Measurements from ENCODE around the gene LRRN4.
"Not testable (repeated sequence)": the region's sequence is repeated elsewhere in the genome, so short reads cannot be mapped to it uniquely, and the experiment has no call there.

The LRRN4 gene

DNA sequence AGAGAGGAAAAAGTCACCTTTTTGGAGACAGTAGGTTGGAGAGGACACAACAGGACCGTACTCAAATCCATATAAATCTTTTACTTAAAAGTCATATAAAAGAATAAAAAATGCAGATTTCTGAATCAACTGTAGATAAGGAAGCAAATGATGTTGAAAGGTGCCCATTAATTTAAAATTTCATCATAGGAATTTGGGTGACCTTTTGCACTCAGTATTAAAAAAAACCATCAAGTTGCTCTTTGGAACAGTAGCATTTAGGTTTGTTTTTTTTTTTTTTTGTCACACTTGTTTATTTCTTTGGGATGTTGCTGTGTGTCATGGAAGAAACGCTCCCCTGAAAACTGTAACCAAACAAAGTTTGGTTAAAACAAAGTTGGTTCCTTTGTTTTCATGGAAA lies 20.9 kb upstream of the LRRN4 start:
- no peak for DNase-seq (ENCODE audit: low spot score in 2 of 2)
- H3K4me3 ChIP-seq, result no peak overlapping the region
- in situ Hi-C loops (cut with MboI; ENCODE audit: low sequenced_read_pairs), result no loop called here
- H3K27me3 ChIP-seq (ENCODE audit: low read depth), result no peaks in the 10 kb centered on the region
- no peaks in the 10 kb centered on the region for H3K9me3 ChIP-seq
- H3K36me3 ChIP-seq (replicated peaks), result peaks cover 37% of the 10 kb centered on the region
- H3K4me1 ChIP-seq, result no peaks in the 10 kb centered on the region

DNA sequence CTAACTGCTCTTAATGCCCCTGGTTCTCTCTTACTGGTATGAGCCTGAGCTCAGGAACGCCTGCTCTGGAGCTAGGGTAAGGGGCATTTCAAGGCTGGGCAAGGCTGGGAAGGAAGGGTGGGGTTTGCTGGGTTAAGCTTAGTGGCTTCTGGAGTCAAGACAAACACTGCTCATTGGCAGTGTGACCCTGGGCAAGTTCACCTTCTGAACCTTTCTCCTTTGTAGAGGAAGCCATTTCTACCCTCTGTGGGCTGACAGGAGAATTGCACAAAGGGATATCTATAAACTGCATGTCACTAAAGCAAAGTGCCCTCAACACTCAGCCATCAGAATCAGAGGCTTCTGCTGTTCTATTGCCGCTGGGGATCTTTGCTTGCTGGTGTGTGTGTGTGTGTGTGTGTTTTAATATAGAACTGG lies 20.3 kb upstream of the LRRN4 start:
- no peaks in the 10 kb centered on the region for H3K4me1 ChIP-seq
- no peak for DNase-seq (ENCODE audit: low spot score in 2 of 2)
- H3K36me3 ChIP-seq (replicated peaks), result peaks cover 34% of the 10 kb centered on the region
- H3K9me3 ChIP-seq, result no peaks in the 10 kb centered on the region
- no peaks in the 10 kb centered on the region for H3K27me3 ChIP-seq (ENCODE audit: low read depth)
- H3K4me3 ChIP-seq, result no peak overlapping the region
- in situ Hi-C loops (cut with MboI; ENCODE audit: low sequenced_read_pairs), result no loop called here

DNA sequence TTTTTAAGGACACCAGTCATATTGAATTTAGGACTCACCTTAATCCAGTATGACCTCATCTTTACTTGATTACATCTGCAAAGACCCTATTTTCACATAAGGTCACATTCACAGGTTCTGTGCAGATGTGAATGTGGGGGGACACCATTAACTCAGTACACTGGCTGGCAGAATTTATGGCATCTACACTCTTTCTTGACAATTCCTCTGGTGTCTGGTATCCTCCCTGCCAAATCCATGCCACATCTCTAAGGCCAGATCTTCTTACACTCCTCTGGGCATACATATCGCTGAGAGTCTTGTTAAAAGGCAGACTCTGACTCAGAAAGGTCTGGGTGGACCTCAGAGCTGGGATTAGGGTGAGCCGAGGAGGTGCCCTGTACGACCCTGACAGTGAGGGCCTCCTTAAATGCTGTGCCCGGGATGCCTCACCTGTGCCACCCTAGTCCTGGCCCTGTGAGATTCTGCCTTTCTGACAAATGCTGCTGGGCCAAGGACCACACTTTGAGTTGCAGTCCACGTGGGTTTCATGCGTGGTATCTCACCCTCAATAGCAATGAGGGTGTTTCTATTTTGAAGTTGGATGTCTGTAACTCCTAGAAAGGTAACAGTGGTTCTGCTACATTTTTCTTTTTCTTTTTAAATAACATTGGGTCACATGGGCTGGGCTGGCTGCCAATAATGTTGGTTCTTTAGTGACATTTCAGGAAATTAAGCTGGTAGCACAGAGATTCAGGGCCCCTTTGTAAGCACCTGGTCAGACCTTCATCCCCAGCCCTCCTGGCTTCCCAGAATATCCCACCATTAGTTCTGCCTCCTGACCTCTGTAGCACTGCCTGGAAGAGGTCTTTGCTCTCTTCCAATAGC lies 17.2 kb upstream of the LRRN4 start:
- Histone ChIP-seq H3K4me1 (peaks cover 4% of the 10 kb centered on the region), H3K36me3 (replicated peaks) (peaks cover 19% of the 10 kb centered on the region), H3K27me3 (ENCODE audit: low read depth) (no peaks in the 10 kb centered on the region), H3K4me3 (no peak overlapping the region), H3K9me3 (no peaks in the 10 kb centered on the region)
- in situ Hi-C loops (cut with MboI; ENCODE audit: low sequenced_read_pairs), result no loop called here
- DNase-seq (ENCODE audit: low spot score in 2 of 2), result no peak

DNA sequence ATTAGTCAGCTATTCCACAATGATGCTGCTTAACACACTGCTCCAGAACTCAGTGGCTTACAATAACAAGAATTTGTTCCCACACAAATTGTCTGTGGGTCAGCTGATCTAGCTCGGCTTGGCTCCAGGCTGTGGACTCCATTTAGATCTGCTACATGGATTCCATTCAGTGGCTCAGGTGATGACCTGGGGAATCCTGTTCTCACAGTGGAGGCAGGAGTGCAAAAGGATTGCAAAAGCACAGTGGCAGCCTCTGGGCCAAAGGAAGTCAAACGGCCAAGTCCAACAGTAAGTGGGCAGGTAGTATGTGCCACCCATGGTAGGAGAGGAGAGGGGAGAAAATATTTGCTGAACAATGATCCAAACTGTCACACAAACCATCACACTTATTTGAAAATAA lies 15.8 kb upstream of the LRRN4 start:
- in situ Hi-C loops (cut with MboI; ENCODE audit: low sequenced_read_pairs), result no loop called here
- H3K9me3 ChIP-seq, result no peaks in the 10 kb centered on the region
- no peaks in the 10 kb centered on the region for H3K27me3 ChIP-seq (ENCODE audit: low read depth)
- H3K4me1 ChIP-seq, result peaks cover 4% of the 10 kb centered on the region
- H3K36me3 ChIP-seq (replicated peaks), result peaks cover 10% of the 10 kb centered on the region
- no peak overlapping the region for H3K4me3 ChIP-seq
- DNase-seq (ENCODE audit: low spot score in 2 of 2), result no peak

DNA sequence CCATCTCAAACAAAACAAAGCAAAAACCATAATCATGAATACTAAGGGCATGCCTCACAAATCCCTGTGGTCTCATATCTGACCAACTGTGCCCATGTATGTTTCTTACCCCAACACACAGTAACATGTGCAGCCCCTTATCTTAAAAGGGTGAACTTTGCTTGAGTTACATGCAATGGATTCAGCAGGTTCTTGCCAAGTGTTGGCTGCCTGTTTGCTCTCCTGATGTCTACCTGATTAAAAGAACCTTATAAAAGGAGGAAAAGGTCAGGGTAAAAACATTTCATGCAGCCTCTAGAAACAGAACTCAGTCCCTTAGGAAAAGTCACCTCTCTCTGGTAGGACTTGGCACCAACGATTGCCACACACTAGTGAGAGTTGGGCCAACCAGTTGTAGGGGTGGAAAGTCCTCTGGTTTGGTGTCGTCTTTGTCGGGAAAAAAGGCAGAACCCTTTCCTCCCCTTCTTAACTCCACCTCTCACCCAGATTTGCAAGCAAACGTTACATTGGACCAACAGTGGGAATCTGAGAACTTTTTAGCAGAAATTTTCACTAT lies 14.0 kb upstream of the LRRN4 start:
- Histone ChIP-seq H3K4me3 (no peak overlapping the region), H3K36me3 (replicated peaks) (peaks cover 1% of the 10 kb centered on the region; the same call in 1 of the 2 replicates), H3K4me1 (peaks cover 4% of the 10 kb centered on the region), H3K9me3 (no peaks in the 10 kb centered on the region), H3K27me3 (ENCODE audit: low read depth) (no peaks in the 10 kb centered on the region)
- in situ Hi-C loops (cut with MboI; ENCODE audit: low sequenced_read_pairs), result no loop called here
- no peak for DNase-seq (ENCODE audit: low spot score in 2 of 2)

DNA sequence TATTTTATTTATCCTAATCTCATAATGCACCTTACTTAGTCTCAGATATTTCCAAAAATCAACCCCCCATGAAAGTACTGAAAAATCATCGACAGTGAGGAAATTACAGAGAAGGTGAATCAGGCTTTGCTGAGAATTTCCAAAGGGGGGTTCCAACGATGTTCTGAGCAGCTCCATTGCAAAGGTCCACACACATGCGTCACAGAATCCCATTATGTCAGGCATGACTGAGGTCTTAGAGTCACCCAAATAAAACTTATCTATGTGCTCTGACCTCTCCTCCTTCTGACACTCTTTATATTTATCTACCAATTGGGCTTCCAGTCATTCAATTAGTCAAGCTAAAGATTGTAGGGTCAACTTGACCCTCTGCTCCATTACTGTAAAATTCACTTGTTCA lies 12.7 kb upstream of the LRRN4 start:
- in situ Hi-C loops (cut with MboI; ENCODE audit: low sequenced_read_pairs), result no loop called here
- H3K4me1 ChIP-seq, result peaks cover 4% of the 10 kb centered on the region
- no peak for DNase-seq (ENCODE audit: low spot score in 2 of 2)
- no peaks in the 10 kb centered on the region for H3K36me3 ChIP-seq (replicated peaks)
- H3K27me3 ChIP-seq (ENCODE audit: low read depth), result no peaks in the 10 kb centered on the region
- H3K4me3 ChIP-seq, result no peak overlapping the region
- no peaks in the 10 kb centered on the region for H3K9me3 ChIP-seq

DNA sequence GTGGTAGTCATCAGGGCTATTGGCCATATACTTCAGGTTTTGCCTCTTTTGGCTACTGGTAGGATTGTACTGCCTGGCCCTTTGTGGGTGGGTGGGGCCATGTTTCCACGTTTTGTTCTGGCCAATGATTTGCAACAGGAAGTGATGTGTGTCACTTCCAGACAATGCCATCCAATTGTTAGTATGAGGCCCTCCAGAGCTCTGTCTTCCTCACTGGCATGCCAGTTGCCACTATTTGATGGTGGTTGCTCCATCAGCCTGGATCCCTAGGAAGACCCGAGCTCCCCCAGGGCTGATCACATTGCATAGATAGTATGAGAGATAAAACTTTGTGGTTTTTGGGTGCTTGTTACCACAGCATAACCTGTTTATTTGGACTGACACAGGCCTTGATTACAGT lies 7.7 kb upstream of the LRRN4 start:
- Histone ChIP-seq H3K36me3 (replicated peaks) (no peaks in the 10 kb centered on the region), H3K4me3 (no peak overlapping the region), H3K4me1 (no peaks in the 10 kb centered on the region), H3K27me3 (ENCODE audit: low read depth) (no peaks in the 10 kb centered on the region), H3K9me3 (no peaks in the 10 kb centered on the region)
- no peak for DNase-seq (ENCODE audit: low spot score in 2 of 2)
- in situ Hi-C loops (cut with MboI; ENCODE audit: low sequenced_read_pairs), result no loop called here

DNA sequence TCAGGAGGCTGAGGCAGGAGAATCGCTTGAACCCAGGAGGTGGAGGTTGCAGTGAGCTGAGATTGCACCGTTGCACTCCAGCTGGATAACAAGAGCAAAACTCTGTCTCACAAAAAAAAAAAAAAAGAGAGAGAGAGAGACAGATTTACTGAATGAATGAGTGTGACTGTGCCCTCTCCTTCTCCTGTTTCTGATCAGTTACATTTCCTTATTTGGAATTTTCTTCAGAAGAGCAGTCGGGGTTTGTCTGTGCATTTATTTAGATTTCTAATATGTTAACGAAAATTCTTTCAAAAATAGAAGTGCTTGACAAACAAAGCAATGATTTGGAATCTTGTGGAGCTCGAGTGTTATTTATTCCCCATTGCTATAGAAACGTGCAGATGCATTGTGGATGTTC lies 6.4 kb upstream of the LRRN4 start:
- Histone ChIP-seq H3K4me3 (no peak overlapping the region), H3K4me1 (no peaks in the 10 kb centered on the region), H3K36me3 (replicated peaks) (no peaks in the 10 kb centered on the region), H3K9me3 (no peaks in the 10 kb centered on the region), H3K27me3 (ENCODE audit: low read depth) (no peaks in the 10 kb centered on the region)
- DNase-seq (ENCODE audit: low spot score in 2 of 2), result no peak
- in situ Hi-C loops (cut with MboI; ENCODE audit: low sequenced_read_pairs), result no loop called here

DNA sequence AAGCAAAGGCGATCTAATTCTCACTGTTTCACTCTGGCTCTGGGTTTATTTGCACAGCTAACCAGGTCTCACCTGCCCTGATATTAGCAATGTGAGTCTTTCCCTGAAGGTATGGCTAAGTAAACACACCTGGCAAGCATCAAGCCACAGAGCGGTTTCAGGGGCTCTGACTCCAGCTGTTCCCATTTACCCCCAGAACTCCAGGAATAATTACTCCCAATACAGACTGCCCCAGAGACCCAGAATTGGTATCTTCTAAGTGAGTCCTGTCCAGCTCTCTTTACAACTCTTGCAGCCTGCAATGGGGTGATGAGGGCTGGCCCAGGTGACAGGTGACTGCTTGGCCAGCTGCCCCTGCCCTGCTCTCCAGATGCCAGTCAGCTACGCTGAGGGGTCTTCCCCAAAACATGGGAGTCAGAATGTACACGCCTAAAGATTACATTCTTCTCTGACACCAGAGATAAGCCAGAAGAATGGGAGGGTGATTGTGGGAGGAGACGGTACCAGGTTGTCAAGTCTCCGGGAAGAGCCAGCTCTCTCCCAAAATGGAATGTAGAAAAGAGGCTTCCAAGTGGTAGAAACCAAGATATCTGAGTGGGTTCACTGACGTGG lies 4.9 kb upstream of the LRRN4 start:
- no peak for DNase-seq (ENCODE audit: low spot score in 2 of 2)
- Histone ChIP-seq H3K4me1 (no peaks in the 10 kb centered on the region), H3K9me3 (no peaks in the 10 kb centered on the region), H3K4me3 (no peak overlapping the region), H3K27me3 (ENCODE audit: low read depth) (no peaks in the 10 kb centered on the region), H3K36me3 (replicated peaks) (no peaks in the 10 kb centered on the region)
- in situ Hi-C loops (cut with MboI; ENCODE audit: low sequenced_read_pairs), result no loop called here

DNA sequence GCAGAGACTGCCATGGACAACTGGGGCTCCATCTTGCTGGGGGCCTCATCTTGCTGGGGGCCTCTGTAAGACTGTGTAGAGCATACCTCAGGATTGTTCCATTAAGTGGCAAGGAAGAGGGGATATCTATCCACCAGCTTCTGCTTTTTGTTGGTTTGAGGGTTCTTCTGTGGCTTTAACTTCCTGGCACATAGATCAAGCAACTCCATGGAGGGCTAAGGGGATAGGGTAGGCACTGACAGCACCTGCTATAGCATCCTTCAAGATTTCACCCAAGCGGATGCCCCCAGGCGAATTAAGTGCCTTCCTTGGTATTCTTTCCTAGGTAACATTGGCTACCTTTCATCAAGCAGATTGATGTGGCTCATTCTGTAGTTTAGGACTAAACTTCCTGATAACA lies 3.8 kb upstream of the LRRN4 start:
- no peak for DNase-seq (ENCODE audit: low spot score in 2 of 2)
- in situ Hi-C loops (cut with MboI; ENCODE audit: low sequenced_read_pairs), result no loop called here
- H3K4me3 ChIP-seq, result no peak overlapping the region
- H3K4me1 ChIP-seq, result no peaks in the 10 kb centered on the region
- H3K9me3 ChIP-seq, result no peaks in the 10 kb centered on the region
- no peaks in the 10 kb centered on the region for H3K36me3 ChIP-seq (replicated peaks)
- H3K27me3 ChIP-seq (ENCODE audit: low read depth), result peaks cover under 1% of the 10 kb centered on the region; the same call in 1 of the 2 replicates

DNA sequence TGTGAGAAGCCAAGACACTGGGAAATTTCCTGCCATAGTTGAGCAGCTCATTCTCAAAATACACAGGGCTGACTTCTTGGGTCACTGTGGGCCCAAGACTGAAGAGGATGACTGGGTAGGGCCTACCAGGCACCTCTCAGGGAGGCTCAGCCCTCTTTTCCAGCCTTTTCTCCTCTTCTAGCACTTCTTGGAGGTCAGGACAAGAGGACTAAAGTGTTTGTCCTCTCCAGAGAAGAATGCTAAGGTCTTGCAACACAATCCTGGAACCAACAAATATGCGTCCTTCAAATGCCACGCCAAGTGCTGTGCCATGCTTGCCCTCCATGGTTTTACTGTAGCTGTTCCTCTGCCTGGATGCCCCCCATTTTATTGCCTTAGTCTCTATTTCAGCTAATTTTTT lies 3.3 kb upstream of the LRRN4 start:
- H3K36me3 ChIP-seq (replicated peaks), result no peaks in the 10 kb centered on the region
- no peaks in the 10 kb centered on the region for H3K9me3 ChIP-seq
- no peak overlapping the region for H3K4me3 ChIP-seq
- H3K4me1 ChIP-seq, result no peaks in the 10 kb centered on the region
- no peak for DNase-seq (ENCODE audit: low spot score in 2 of 2)
- in situ Hi-C loops (cut with MboI; ENCODE audit: low sequenced_read_pairs), result no loop called here
- H3K27me3 ChIP-seq (ENCODE audit: low read depth), result peaks cover 6% of the 10 kb centered on the region; the same call in 1 of the 2 replicates

DNA sequence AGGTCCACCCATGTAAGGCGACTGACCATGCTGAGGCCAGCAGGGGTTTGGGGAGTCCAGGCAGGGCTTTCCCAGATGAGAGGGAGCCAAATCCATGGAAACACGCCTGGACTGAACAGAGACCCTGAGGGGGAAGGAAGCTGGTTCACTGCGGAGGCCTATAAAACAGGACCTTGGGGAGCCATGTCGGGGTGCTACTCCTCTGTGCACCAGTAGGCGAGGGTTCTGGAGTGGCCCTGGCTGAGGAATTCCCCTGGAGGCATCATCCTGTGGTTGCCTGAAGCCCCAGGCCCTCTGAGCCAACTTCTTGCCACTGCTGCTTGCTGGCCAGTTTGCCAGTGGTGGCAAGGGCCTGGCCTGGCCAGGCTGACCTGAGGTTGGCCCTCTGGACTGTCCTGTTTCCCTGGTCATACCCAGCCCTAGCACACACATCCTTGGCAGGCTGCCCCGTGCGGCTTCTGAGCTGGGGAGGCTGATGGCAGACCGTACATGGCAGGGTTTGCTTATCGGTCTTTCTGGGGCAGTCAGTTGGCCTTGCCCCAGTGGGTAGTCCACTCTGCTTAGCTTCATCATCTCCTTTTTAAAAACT lies 2.2 kb upstream of the LRRN4 start:
- Histone ChIP-seq H3K36me3 (replicated peaks) (no peaks in the 10 kb centered on the region), H3K27me3 (ENCODE audit: low read depth) (peaks cover 7% of the 10 kb centered on the region; the same call in 1 of the 2 replicates), H3K4me3 (no peak overlapping the region), H3K9me3 (no peaks in the 10 kb centered on the region), H3K4me1 (no peaks in the 10 kb centered on the region)
- in situ Hi-C loops (cut with MboI; ENCODE audit: low sequenced_read_pairs), result no loop called here
- DNase-seq (ENCODE audit: low spot score in 2 of 2), result no peak

DNA sequence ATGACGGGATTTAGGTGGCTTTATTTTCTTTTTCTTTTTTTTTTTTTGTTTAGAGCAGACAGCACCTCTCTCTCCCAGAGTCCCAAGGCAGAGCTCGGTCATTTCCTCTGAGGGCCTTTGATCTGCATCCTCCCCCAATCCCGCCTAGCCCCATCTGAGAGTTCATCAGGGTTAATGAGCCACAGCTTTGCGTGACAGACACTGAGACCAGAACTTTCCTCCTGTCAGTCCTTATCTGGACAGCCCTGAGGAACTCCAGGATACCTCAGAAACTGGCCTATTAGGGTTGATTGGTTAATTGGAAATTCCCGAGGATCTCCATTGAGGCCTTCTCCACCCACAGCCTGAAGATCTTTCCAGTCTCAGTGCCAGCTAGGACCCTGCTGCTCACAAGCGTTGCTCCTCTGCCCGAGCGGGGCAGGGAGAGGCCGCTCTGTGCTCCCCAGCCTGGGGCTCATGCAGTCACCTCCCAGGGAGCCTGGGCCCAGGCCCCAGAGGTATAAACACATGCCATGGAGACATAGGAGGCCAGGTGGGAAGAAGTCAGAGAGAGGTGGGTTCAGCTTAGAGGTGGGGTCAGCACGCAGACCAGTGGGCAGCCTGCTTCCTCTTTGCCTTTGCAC lies 1.4 kb upstream of the LRRN4 start:
- Histone ChIP-seq H3K4me3 (no peak overlapping the region), H3K27me3 (ENCODE audit: low read depth) (peaks cover 11% of the 10 kb centered on the region; the same call in 1 of the 2 replicates), H3K4me1 (no peaks in the 10 kb centered on the region), H3K9me3 (no peaks in the 10 kb centered on the region), H3K36me3 (replicated peaks) (no peaks in the 10 kb centered on the region)
- DNase-seq (ENCODE audit: low spot score in 2 of 2), result no peak
- in situ Hi-C loops (cut with MboI; ENCODE audit: low sequenced_read_pairs), result no loop called here

DNA sequence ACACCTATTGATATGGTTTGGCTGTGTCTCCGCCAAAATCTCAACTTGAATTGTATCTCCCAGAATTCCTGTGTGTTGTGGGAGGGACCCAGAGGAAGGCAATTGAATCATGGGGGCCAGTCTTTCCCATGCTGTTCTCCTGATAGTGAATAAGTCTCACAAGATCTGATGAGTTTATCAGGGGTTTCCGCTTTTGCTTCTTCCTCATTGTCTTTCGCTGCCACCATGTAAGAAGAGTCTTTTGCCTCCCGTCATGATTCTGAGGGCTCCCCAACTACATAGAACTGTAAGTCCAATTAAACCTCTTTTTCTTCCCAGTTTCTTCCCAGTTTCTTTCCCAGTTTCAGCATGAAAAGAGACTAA lies 810 bp upstream of the LRRN4 start:
- H3K9me3 ChIP-seq; DNase-seq (ENCODE audit: low spot score in 2 of 2); H3K36me3 ChIP-seq (replicated peaks); H3K4me3 ChIP-seq; in situ Hi-C loops (cut with MboI; ENCODE audit: low sequenced_read_pairs); H3K4me1 ChIP-seq: not testable (repeated sequence)
- peaks cover 11% of the 10 kb centered on the region; the same call in 1 of the 2 replicates for H3K27me3 ChIP-seq (ENCODE audit: low read depth)
